COLO668 (cell line): Measurements from ENCODE around the gene GLDN.
"Not testable (repeated sequence)": the region's sequence is repeated elsewhere in the genome, so short reads cannot be mapped to it uniquely, and the experiment has no call there.

Experiments used
- DNase-seq: peaks from one replicate; lab custom pipeline; 2025; ENCODE audit not compliant: unreplicated experiment; lab: John Stamatoyannopoulos, UW

The GLDN gene

GRCh38 chr15:51443282-51443914 is 101.9 kb downstream of the GLDN start:
- no peak for DNase-seq

GRCh38 chr15:51444112-51444511 is 102.7 kb downstream of the GLDN start:
- no peak for DNase-seq

- DNase-seq: no peak
Measured at GRCh38 chr15:51444807-51445206, 103.4 kb downstream of the GLDN start.

GRCh38 chr15:51446029-51446744 is 104.7 kb downstream of the GLDN start:
- not testable (repeated sequence) for DNase-seq

- no peak for DNase-seq
Measured at GRCh38 chr15:51447855-51448621, 106.6 kb downstream of the GLDN start.

GRCh38 chr15:51448622-51449399 is 107.4 kb downstream of the GLDN start:
- no peak for DNase-seq

- no peak for DNase-seq
Measured at GRCh38 chr15:51450001-51450400, 108.5 kb downstream of the GLDN start.
